Calu3 (cell line): ENCODE data around the gene BEAN1. TPM values are rescaled to one million over a fixed set of nuclear protein-coding genes. Genes with fewer than 3 reads are reported as not detected.

ENCODE experiments used
- BruUV-seq: library from RNA; stranded (reverse); fragments of 400-500 nt; replicated peaks from 2 replicates; lab custom pipeline; 2021; lab: Mats Ljungman, UMichigan
- CTCF ChIA-PET: fragments of 300-600 bp; sonication (Branson Sonifier 250); formaldehyde crosslinking; loops from one replicate; lab custom pipeline; 2022; ENCODE audit warnings: antibody characterized with exemption; lab: Charles Lee
- DNase-seq: peaks from one replicate; pipeline ENCODE4 v3.0.0; 2022
- H3K27ac Mint-ChIP-seq: one replicate; pipeline ENCODE4 v1.8.0; 2022; ENCODE audit warnings: mixed read lengths; ENCODE audit not compliant: unreplicated experiment
- H3K27me3 Mint-ChIP-seq: one replicate; pipeline ENCODE4 v1.8.0; 2022; ENCODE audit warnings: mixed read lengths; ENCODE audit not compliant: unreplicated experiment
- H3K36me3 Mint-ChIP-seq: one replicate; pipeline ENCODE4 v1.8.0; 2022; ENCODE audit warnings: mild to moderate bottlenecking, moderate library complexity, mixed read lengths; ENCODE audit not compliant: insufficient read depth, unreplicated experiment
- H3K4me1 Mint-ChIP-seq: one replicate; pipeline ENCODE4 v1.8.0; 2022; ENCODE audit warnings: mild to moderate bottlenecking, low read depth, mixed read lengths; ENCODE audit not compliant: unreplicated experiment
- H3K4me3 Mint-ChIP-seq: one replicate; pipeline ENCODE4 v1.8.0; 2022; ENCODE audit warnings: mild to moderate bottlenecking, low read depth, moderate library complexity, mixed read lengths; ENCODE audit not compliant: unreplicated experiment
- H3K9me3 Mint-ChIP-seq: one replicate; pipeline ENCODE4 v1.8.0; 2022; ENCODE audit warnings: low read depth, mixed read lengths; ENCODE audit not compliant: unreplicated experiment
- intact Hi-C: fragments of 100-400 bp; cut with micrococcal nuclease; formaldehyde crosslinking; loops from one replicate; pipeline ENCODE4 v1.10.0; 2022; ENCODE audit not compliant: unreplicated experiment
- total RNA-seq: library from RNA; stranded (reverse); gene quantifications from 2 replicates; pipeline ENCODE4 v1.2.3, GENCODE V29; 2022
- TF ChIP-seq, protein P1 (sequence below): fragments of 200-600 bp; IDR thresholded peaks from one replicate; pipeline ENCODE4 v1.8.0; 2022; ENCODE audit warnings: antibody characterized with exemption; ENCODE audit not compliant: unreplicated experiment

Gene BEAN1
- total RNA-seq, 1 experiment from 2014 or later = 3.1 TPM

DNA sequence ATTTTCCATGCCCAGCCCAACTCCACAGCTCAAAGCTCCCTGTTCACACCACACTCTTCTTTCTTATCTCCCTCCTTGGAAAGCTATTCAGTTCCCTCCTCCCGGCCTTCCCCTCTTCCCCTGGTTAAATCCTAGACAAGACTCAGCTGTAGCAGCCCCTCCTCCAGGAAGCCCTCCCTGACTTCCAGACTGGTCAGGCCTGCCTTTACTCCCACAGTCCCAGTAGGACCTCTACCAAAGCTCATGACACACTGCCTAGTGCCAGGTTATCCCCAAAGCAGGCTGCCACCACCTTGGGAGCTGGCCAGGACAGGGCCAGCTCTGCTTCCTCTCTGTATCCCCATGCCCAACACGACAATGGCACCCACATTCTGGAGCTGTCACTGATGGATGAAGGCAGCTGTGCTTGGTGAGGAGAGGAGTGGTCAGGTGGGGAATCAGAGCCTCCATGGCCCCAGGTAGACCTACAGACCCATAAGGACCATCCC lies 50.0 kb downstream of the BEAN1 start:
- TF ChIP-seq, protein P1, sequence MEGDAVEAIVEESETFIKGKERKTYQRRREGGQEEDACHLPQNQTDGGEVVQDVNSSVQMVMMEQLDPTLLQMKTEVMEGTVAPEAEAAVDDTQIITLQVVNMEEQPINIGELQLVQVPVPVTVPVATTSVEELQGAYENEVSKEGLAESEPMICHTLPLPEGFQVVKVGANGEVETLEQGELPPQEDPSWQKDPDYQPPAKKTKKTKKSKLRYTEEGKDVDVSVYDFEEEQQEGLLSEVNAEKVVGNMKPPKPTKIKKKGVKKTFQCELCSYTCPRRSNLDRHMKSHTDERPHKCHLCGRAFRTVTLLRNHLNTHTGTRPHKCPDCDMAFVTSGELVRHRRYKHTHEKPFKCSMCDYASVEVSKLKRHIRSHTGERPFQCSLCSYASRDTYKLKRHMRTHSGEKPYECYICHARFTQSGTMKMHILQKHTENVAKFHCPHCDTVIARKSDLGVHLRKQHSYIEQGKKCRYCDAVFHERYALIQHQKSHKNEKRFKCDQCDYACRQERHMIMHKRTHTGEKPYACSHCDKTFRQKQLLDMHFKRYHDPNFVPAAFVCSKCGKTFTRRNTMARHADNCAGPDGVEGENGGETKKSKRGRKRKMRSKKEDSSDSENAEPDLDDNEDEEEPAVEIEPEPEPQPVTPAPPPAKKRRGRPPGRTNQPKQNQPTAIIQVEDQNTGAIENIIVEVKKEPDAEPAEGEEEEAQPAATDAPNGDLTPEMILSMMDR = no peak
- intact Hi-C loops = no loop called here
- peaks cover 21% of the 10 kb centered on the region for H3K4me1 Mint-ChIP-seq
- no TSS peak for BruUV-seq
- no peaks in the 10 kb centered on the region for H3K9me3 Mint-ChIP-seq
- no peak overlapping the region for H3K27ac Mint-ChIP-seq
- CTCF ChIA-PET = interaction anchor here (1.6 kb wide), 1 partner anchor 70 kb away, joined by 6 read pairs; no protein-coding TSS in a partner anchor
- DNase-seq = no peak
- H3K27me3 Mint-ChIP-seq = no peaks in the 10 kb centered on the region
- H3K36me3 Mint-ChIP-seq = peaks cover 17% of the 10 kb centered on the region
- no peak overlapping the region for H3K4me3 Mint-ChIP-seq

DNA sequence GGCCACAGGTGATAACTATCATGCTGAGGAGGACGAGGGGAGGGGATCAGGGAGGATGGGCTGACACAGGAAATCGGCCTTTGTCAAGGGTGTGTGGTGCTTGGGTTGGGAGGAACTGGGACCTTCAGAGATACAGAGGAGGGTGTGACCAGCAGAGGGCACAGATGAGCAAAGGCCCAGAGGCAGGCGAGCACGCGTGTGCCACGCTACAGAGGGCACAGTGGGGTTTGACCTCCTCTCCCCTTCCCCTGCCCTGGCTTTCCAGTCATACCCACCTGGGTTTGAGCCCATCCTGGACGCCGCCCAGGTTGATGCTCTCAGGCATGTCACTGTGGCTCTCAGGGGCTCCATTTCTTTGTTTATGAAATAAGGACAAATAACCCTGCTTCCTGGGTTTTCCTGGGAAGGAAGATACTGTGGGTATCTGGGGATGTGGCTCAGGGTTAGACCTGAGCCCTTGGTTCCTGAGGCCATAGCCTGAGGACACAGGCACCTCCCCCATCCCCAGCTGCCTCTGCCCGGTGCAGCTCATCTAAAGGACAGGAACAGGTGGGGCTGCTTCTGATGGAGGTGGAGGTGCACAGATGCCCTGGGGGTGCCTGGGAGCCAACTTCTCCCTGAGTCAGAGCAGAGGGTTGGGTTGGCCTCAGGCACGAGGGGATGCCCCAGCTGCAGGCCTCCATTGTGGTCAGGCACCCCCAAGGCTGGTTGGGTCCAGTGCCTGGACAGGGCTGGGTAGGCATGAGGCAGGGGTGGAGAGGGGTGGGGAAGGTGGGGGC lies 51.8 kb downstream of the BEAN1 start:
- CTCF ChIA-PET = interaction anchor here (0.7 kb wide), 2 partner anchors 12 to 55 kb away, joined by 3 to 5 read pairs; no protein-coding TSS in a partner anchor
- peak; percentile 83 for DNase-seq
- intact Hi-C loops = no loop called here
- H3K27ac Mint-ChIP-seq = peak overlapping the region; percentile 41
- TF ChIP-seq, protein P1 = peak; percentile 92
- H3K4me3 Mint-ChIP-seq = no peak overlapping the region
- peaks cover 13% of the 10 kb centered on the region for H3K36me3 Mint-ChIP-seq
- H3K9me3 Mint-ChIP-seq = no peaks in the 10 kb centered on the region
- H3K27me3 Mint-ChIP-seq = no peaks in the 10 kb centered on the region
- peaks cover 28% of the 10 kb centered on the region for H3K4me1 Mint-ChIP-seq
- no TSS peak for BruUV-seq

DNA sequence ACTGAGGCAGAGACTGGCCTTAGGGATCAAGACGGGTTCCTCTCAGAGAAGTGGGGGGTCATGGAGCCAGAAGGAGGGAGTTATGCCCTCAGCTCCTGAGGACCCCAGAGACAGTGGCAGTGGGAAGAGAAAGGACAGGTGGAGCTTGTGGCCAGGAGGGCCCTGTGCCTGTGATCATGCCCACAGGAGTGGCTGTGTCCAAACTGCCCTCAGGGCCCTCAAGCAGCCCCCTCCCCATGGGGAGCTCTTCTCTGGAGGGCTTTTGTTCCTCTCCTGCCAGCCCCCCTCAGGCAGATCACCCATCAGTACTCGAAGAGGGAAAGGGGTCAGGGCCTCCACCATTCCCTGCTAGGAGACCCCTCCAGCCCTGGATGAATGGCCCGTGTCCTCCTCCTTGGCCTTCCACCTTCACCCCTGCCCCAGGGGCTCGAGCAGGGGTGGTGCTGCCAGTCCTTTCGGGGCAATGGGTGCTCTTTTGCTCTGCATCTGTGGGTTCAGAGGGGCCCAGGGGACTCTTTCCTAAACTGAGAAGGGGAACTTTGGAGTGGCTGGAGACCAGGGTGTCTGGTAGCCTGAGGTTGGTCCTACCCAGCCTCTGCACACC lies 52.7 kb downstream of the BEAN1 start:
- Mint-ChIP-seq H3K27me3 (no peaks in the 10 kb centered on the region), H3K9me3 (no peaks in the 10 kb centered on the region), H3K27ac (no peak overlapping the region), H3K4me1 (peaks cover 28% of the 10 kb centered on the region), H3K4me3 (no peak overlapping the region), H3K36me3 (peaks cover 18% of the 10 kb centered on the region)
- CTCF ChIA-PET = interaction anchor here (0.7 kb wide), 1 partner anchor 73 kb away, joined by 4 read pairs; no protein-coding TSS in a partner anchor
- DNase-seq = no peak
- intact Hi-C loops = no loop called here
- TF ChIP-seq, protein P1 = no peak
- BruUV-seq = no TSS peak

DNA sequence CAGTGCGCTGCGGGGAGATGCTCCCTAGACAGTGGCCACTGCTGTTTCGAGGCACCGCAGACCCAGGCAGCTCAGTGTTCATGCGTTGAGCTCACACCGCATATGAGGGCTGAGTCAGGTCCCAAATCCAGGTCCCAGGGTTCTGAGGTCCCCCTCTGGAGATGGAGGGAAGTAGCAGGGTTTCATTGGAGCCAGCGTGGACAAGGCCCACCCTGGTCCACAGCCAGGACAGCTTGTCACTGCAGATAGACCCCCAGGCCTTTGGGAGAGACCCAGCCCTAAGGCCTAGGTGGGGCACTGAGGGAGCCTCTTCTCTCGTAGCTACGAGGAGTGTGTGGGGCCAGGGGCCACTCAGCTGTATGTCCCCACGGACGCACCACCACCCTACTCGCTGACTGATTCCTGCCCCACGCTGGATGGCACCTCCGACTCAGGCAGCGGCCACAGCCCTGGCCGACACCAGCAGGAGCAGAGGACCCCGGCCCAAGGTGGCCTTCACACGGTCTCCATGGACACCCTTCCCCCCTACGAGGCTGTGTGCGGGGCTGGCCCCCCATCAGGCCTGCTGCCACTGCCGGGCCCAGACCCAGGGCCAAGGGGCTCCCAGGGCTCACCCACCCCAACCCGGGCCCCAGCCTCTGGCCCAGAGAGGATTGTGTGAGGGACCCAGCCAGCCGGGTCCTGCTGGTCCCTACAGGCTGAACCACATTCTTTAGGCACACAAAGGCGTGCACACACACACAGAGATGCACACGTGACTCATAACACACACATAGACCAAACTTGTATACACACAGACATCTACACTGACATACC lies 53.4 kb downstream of the BEAN1 start:
- no peak overlapping the region for H3K4me3 Mint-ChIP-seq
- intact Hi-C loops = no loop called here
- DNase-seq = no peak

More for the DNA sequence above, 53.4 kb downstream of the BEAN1 start:
- Mint-ChIP-seq H3K9me3 (no peaks in the 10 kb centered on the region), H3K27ac (peak overlapping the region; percentile 36), H3K36me3 (peaks cover 19% of the 10 kb centered on the region), H3K4me1 (peaks cover 21% of the 10 kb centered on the region), H3K27me3 (no peaks in the 10 kb centered on the region)
- no TSS peak for BruUV-seq
- TF ChIP-seq, protein P1 = no peak
- CTCF ChIA-PET = interaction anchor here (0.7 kb wide), 1 partner anchor 74 kb away, joined by 4 read pairs; no protein-coding TSS in a partner anchor
